Fibroblast of upper back skin (primary cell): ENCODE data around the gene ING3.

Experiments
- DNase-seq: peaks from one replicate; pipeline ENCODE4 v3.0.0-alpha.2; 2013

Gene ING3

GRCh38 chr7:120950539-120951308 is at the start of gene ING3:
Gene ING3, plus strand, starts transcription at chr7:120950777. Its CDS starts 120 bp downstream, at chr7:120950897.
- peak; percentile 98 for DNase-seq

GRCh38 chr7:120915314-120916105 is 35.1 kb upstream of the ING3 start:
- no peak for DNase-seq

- peak; percentile 7 for DNase-seq
Measured at GRCh38 chr7:120916121-120916520, 34.5 kb upstream of the ING3 start.

- DNase-seq, result no peak
Measured at GRCh38 chr7:120916538-120916937, 34.0 kb upstream of the ING3 start.

GRCh38 chr7:120919466-120919865 is 31.1 kb upstream of the ING3 start:
- DNase-seq, result no peak

GRCh38 chr7:120920034-120920433 is 30.5 kb upstream of the ING3 start:
- DNase-seq, result no peak

GRCh38 chr7:120920591-120921274 is 29.8 kb upstream of the ING3 start:
- no peak for DNase-seq

- no peak for DNase-seq
Measured at GRCh38 chr7:120924837-120925236, 25.7 kb upstream of the ING3 start.

- no peak for DNase-seq
Measured at GRCh38 chr7:120925392-120925791, 25.2 kb upstream of the ING3 start.

GRCh38 chr7:120926943-120927346 is 23.6 kb upstream of the ING3 start:
- DNase-seq, result no peak

GRCh38 chr7:120927454-120928103 is 23.0 kb upstream of the ING3 start:
- DNase-seq, result no peak

GRCh38 chr7:120931243-120931642 is 19.3 kb upstream of the ING3 start:
- DNase-seq, result no peak

GRCh38 chr7:120933475-120933874 is 17.1 kb upstream of the ING3 start:
- no peak for DNase-seq

GRCh38 chr7:120939345-120939744 is 11.2 kb upstream of the ING3 start:
- DNase-seq, result no peak

- DNase-seq, result no peak
Measured at GRCh38 chr7:120941064-120941463, 9.5 kb upstream of the ING3 start.

GRCh38 chr7:120941856-120942255 is 8.7 kb upstream of the ING3 start:
- DNase-seq, result no peak

- no peak for DNase-seq
Measured at GRCh38 chr7:120942861-120943260, 7.7 kb upstream of the ING3 start.

- DNase-seq, result no peak
Measured at GRCh38 chr7:120944826-120945562, 5.6 kb upstream of the ING3 start.

GRCh38 chr7:120947980-120948379 is 2.6 kb upstream of the ING3 start:
- no peak for DNase-seq

GRCh38 chr7:120949393-120949911 is 1.1 kb upstream of the ING3 start:
- no peak for DNase-seq

- DNase-seq, result no peak
Measured at GRCh38 chr7:120949998-120950538, 509 bp upstream of the ING3 start.

GRCh38 chr7:120951309-120951699 is 727 bp downstream of the ING3 start:
- no peak for DNase-seq
